Measurements from ENCODE around the gene COX19.

Gene COX19, protein sequence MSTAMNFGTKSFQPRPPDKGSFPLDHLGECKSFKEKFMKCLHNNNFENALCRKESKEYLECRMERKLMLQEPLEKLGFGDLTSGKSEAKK

GRCh38 chr7:974820-975681 lies at the start of gene COX19:
TSS of gene COX19 (minus strand) at chr7:975549. CDS start at chr7:975509, 40 bp downstream.
- H3K4me3 ChIP-seq (ENCODE audit: low read length): peak within 1 kb of the TSS; percentile 87

DNA sequence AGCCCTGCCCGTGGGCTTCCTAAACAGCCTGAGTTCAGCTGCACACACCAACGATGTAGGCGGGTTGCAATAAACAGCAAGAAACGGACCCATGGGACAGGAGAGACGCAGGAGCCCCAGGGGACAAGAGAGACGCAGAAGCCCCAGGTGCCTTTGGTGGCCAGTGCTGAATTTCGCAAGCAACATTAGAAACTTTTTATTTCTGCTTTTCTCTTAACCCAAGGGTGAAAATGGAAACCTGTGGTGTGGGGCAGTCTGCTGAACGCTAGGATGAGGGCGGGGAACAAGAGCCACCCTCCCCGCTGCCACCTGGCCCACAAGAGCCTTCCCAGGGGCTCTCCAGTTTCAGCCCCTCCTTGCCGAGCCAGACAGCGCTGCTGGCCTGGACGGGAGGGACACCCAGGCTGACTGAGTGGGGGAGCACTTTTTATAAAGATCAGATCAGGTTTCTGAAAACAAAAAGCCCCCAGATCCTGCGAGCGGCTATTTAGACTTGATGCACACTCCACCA lies 49.0 kb upstream of the COX19 start:
- no peaks in the 10 kb centered on the region for H3K27me3 ChIP-seq (replicated peaks; ENCODE audit: control insufficient read depth, insufficient read depth, low read length)
- H3K4me3 ChIP-seq (ENCODE audit: low read length): no peak overlapping the region
- no peak overlapping the region for H3K9ac ChIP-seq (ENCODE audit: low read length)
- no peaks in the 10 kb centered on the region for H3K9me3 ChIP-seq (ENCODE audit: control insufficient read depth, low read length)
- DNase-seq (ENCODE audit: low read depth): no peak
- H3K36me3 ChIP-seq (ENCODE audit: control insufficient read depth, insufficient read depth, low read length, severe bottlenecking): peaks cover 5% of the 10 kb centered on the region
- H3K4me1 ChIP-seq (ENCODE audit: control insufficient read depth, insufficient read depth, low read length): peaks cover 10% of the 10 kb centered on the region

More at GRCh38 chr7:974820-975681, at the start of gene COX19:
- Histone ChIP-seq H3K4me1 (ENCODE audit: control insufficient read depth, insufficient read depth, low read length) (peaks cover 17% of the 10 kb centered on the region), H3K9ac (ENCODE audit: low read length) (peak within 1 kb of the TSS; percentile 95), H3K27me3 (replicated peaks; ENCODE audit: control insufficient read depth, insufficient read depth, low read length) (no peaks in the 10 kb centered on the region), H3K36me3 (ENCODE audit: control insufficient read depth, insufficient read depth, low read length, severe bottlenecking) (peaks cover 24% of the 10 kb centered on the region), H3K9me3 (ENCODE audit: control insufficient read depth, low read length) (no peaks in the 10 kb centered on the region)
- peak; percentile 97 for DNase-seq (ENCODE audit: low read depth)

GRCh38 chr7:1022801-1023465 lies 47.6 kb upstream of the COX19 start:
- Histone ChIP-seq H3K4me1 (ENCODE audit: control insufficient read depth, insufficient read depth, low read length) (peaks cover 5% of the 10 kb centered on the region), H3K9me3 (ENCODE audit: control insufficient read depth, low read length) (no peaks in the 10 kb centered on the region), H3K9ac (ENCODE audit: low read length) (no peak overlapping the region), H3K4me3 (ENCODE audit: low read length) (no peak overlapping the region), H3K36me3 (ENCODE audit: control insufficient read depth, insufficient read depth, low read length, severe bottlenecking) (peaks cover 5% of the 10 kb centered on the region), H3K27me3 (replicated peaks; ENCODE audit: control insufficient read depth, insufficient read depth, low read length) (no peaks in the 10 kb centered on the region)
- no peak for DNase-seq (ENCODE audit: low read depth)

DNA sequence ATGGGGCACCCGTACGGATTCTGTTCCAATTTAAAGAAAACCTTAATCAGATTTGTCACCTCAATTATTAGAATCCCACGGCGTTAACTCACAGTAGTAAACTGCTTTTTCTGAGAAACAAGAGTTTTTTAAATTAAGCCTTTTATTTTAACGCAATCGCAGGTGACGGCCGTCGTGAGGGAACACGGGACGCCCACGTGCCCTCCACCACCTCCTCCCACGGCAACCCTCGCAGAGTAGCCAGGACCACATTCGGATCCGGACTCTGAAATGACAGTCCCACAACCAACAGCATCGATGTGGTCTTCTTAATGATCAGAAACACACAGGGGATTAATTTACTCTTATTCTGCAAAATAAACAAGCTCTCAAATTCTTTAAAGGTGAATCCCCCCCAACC lies 47.0 kb upstream of the COX19 start:
- Histone ChIP-seq H3K4me3 (ENCODE audit: low read length) (no peak overlapping the region), H3K9ac (ENCODE audit: low read length) (no peak overlapping the region), H3K4me1 (ENCODE audit: control insufficient read depth, insufficient read depth, low read length) (peaks cover 4% of the 10 kb centered on the region), H3K9me3 (ENCODE audit: control insufficient read depth, low read length) (no peaks in the 10 kb centered on the region), H3K36me3 (ENCODE audit: control insufficient read depth, insufficient read depth, low read length, severe bottlenecking) (peaks cover 5% of the 10 kb centered on the region), H3K27me3 (replicated peaks; ENCODE audit: control insufficient read depth, insufficient read depth, low read length) (no peaks in the 10 kb centered on the region)
- DNase-seq (ENCODE audit: low read depth): no peak

DNA sequence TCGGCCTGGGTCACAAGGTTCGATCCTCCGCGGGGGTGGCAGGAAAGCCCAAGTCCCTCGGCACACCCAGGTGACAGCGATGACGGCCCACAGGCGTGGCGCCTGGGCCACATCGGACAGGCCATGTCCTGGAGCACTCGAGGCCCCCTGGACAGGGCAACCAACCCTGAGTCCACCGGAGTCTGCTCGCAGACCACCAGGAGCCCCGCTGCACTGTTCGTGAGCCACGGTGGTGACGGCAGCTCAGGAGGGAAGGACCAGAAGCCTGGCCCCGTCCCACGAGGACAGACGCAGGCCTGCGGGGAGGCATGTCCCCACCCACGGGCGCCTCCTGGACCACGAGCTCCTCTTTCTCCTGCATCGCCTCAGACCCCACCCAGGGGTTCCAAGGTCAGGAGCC lies 46.6 kb upstream of the COX19 start:
- Histone ChIP-seq H3K4me3 (ENCODE audit: low read length) (no peak overlapping the region), H3K9me3 (ENCODE audit: control insufficient read depth, low read length) (no peaks in the 10 kb centered on the region), H3K27me3 (replicated peaks; ENCODE audit: control insufficient read depth, insufficient read depth, low read length) (no peaks in the 10 kb centered on the region), H3K36me3 (ENCODE audit: control insufficient read depth, insufficient read depth, low read length, severe bottlenecking) (peaks cover 5% of the 10 kb centered on the region), H3K4me1 (ENCODE audit: control insufficient read depth, insufficient read depth, low read length) (peaks cover under 1% of the 10 kb centered on the region), H3K9ac (ENCODE audit: low read length) (no peak overlapping the region)
- DNase-seq (ENCODE audit: low read depth): no peak

DNA sequence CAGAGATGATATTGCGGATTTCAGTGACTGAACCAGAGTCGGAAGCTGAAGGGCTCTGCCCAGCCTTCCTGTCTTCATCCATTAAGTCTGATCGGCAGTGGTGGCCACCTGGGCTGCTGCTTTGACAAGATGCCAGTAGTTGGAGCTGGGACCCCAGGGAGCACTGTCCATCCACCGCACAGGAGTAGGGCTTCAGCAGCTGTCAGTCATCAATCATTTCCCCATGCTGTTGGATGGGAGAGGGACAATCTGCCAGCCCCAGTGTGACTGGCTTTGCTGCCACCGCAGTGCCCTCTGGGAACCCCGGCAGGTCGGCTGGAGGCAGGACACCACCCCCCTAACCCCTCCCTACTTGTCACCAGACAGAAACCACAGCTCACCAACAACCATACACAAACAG lies 46.0 kb upstream of the COX19 start:
- peaks cover 5% of the 10 kb centered on the region for H3K36me3 ChIP-seq (ENCODE audit: control insufficient read depth, insufficient read depth, low read length, severe bottlenecking)
- H3K9ac ChIP-seq (ENCODE audit: low read length): no peak overlapping the region
- H3K27me3 ChIP-seq (replicated peaks; ENCODE audit: control insufficient read depth, insufficient read depth, low read length): no peaks in the 10 kb centered on the region
- DNase-seq (ENCODE audit: low read depth): no peak
- no peak overlapping the region for H3K4me3 ChIP-seq (ENCODE audit: low read length)
- no peaks in the 10 kb centered on the region for H3K4me1 ChIP-seq (ENCODE audit: control insufficient read depth, insufficient read depth, low read length)
- H3K9me3 ChIP-seq (ENCODE audit: control insufficient read depth, low read length): no peaks in the 10 kb centered on the region

- Histone ChIP-seq H3K4me1 (ENCODE audit: control insufficient read depth, insufficient read depth, low read length) (no peaks in the 10 kb centered on the region), H3K9ac (ENCODE audit: low read length) (no peak overlapping the region), H3K4me3 (ENCODE audit: low read length) (no peak overlapping the region), H3K9me3 (ENCODE audit: control insufficient read depth, low read length) (no peaks in the 10 kb centered on the region), H3K27me3 (replicated peaks; ENCODE audit: control insufficient read depth, insufficient read depth, low read length) (no peaks in the 10 kb centered on the region), H3K36me3 (ENCODE audit: control insufficient read depth, insufficient read depth, low read length, severe bottlenecking) (no peaks in the 10 kb centered on the region)
- DNase-seq (ENCODE audit: low read depth): no peak
Measured at GRCh38 chr7:1020849-1021251, 45.5 kb upstream of the COX19 start.

- Histone ChIP-seq H3K36me3 (ENCODE audit: control insufficient read depth, insufficient read depth, low read length, severe bottlenecking) (no peaks in the 10 kb centered on the region), H3K9ac (ENCODE audit: low read length) (no peak overlapping the region), H3K27me3 (replicated peaks; ENCODE audit: control insufficient read depth, insufficient read depth, low read length) (no peaks in the 10 kb centered on the region), H3K4me1 (ENCODE audit: control insufficient read depth, insufficient read depth, low read length) (no peaks in the 10 kb centered on the region), H3K4me3 (ENCODE audit: low read length) (no peak overlapping the region), H3K9me3 (ENCODE audit: control insufficient read depth, low read length) (no peaks in the 10 kb centered on the region)
- DNase-seq (ENCODE audit: low read depth): no peak
Measured at GRCh38 chr7:1019789-1020610, 44.7 kb upstream of the COX19 start.

DNA sequence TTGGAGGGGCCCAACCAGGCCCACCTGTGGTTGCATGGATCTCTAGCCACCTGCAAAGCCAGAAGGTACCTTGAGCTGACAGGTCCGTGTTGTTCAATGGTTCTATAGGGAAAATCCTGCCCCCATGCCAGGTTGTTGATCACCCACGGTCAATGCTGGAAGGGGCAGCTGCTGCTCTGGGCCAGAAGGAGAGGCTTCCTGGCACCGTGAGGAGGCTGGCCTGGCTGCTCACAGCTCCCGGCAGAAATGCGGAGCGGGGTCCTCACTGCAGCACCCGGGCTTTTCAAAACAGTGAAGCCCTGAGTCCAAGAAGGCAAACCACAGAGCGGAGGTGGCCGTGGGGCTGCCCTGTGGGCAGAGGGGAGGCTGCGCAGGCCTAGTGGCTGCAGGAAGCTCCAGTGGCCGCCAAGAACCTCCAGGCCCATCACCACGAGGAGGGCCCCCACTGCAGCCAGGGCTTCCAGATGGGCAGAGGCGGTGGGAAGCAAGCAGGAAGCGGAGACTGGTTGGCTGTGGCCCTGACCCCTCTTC lies 44.0 kb upstream of the COX19 start:
- H3K9ac ChIP-seq (ENCODE audit: low read length): no peak overlapping the region
- no peaks in the 10 kb centered on the region for H3K36me3 ChIP-seq (ENCODE audit: control insufficient read depth, insufficient read depth, low read length, severe bottlenecking)
- no peak for DNase-seq (ENCODE audit: low read depth)
- no peaks in the 10 kb centered on the region for H3K27me3 ChIP-seq (replicated peaks; ENCODE audit: control insufficient read depth, insufficient read depth, low read length)
- no peaks in the 10 kb centered on the region for H3K9me3 ChIP-seq (ENCODE audit: control insufficient read depth, low read length)
- H3K4me3 ChIP-seq (ENCODE audit: low read length): no peak overlapping the region
- H3K4me1 ChIP-seq (ENCODE audit: control insufficient read depth, insufficient read depth, low read length): no peaks in the 10 kb centered on the region

DNA sequence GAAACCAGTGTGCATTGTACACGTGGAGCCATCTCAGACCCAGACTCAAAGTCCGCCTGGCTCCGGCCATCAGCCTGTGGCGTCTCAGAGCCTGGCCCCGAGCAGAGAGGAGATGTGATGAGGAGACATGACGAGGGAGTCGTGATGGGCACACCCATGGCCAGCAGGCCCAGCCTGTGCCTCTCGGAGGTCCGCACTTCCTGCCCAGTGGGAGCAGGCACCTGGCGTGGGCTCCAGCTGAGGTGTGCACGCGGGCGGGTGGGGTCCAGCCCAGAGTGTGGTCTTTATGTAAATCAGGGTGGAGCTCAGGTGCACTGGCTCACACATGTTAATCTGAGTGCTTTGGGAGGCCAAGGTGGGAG lies 43.0 kb upstream of the COX19 start:
- no peak for DNase-seq (ENCODE audit: low read depth)
- no peaks in the 10 kb centered on the region for H3K4me1 ChIP-seq (ENCODE audit: control insufficient read depth, insufficient read depth, low read length)
- no peaks in the 10 kb centered on the region for H3K9me3 ChIP-seq (ENCODE audit: control insufficient read depth, low read length)
- H3K36me3 ChIP-seq (ENCODE audit: control insufficient read depth, insufficient read depth, low read length, severe bottlenecking): no peaks in the 10 kb centered on the region
- H3K27me3 ChIP-seq (replicated peaks; ENCODE audit: control insufficient read depth, insufficient read depth, low read length): no peaks in the 10 kb centered on the region
- H3K4me3 ChIP-seq (ENCODE audit: low read length): no peak overlapping the region
- no peak overlapping the region for H3K9ac ChIP-seq (ENCODE audit: low read length)

Measured in adipocyte (in vitro differentiated cells).